Measurements from ENCODE around the gene SIRPA.

- TF ChIP-seq CTCF (conservative IDR thresholded peaks at IDR 0.05 in 1 of 2, IDR thresholded peaks at IDR 0.05 in 1 of 2; ENCODE audit: low read depth in 1 of 2, low read length in 2 of 2) (no peak), EZH2 (IDR thresholded peaks at IDR 0.05; ENCODE audit: low read length, missing control alignments) (no peak)
Observed at GRCh38 chr20:1949347-1950100, 54.3 kb downstream of the SIRPA start.

Data from fibroblast of lung (primary cell).